Subcutaneous abdominal adipose tissue (tissue), 5 donors: ENCODE data around the gene HOXA10.

ENCODE experiments used
- H3K27ac ChIP-seq: one replicate; pipeline ENCODE4 v1.7.0; 2013; ENCODE audit warnings: low read depth, mild to moderate bottlenecking, inconsistent platforms, low read length, moderate library complexity
- H3K27me3 ChIP-seq, 5 donors: one replicate each; pipeline ENCODE4 v1.7.0; 2013; ENCODE audit warnings: low read length in 5 of 5, inconsistent platforms in 1 of 5; ENCODE audit not compliant: control insufficient read depth in 5 of 5, insufficient read depth in 4 of 5
- H3K36me3 ChIP-seq, 5 donors: one replicate each; pipeline ENCODE4 v1.7.0; 2013; ENCODE audit warnings: low read length in 5 of 5; ENCODE audit not compliant: control insufficient read depth in 5 of 5, insufficient read depth in 5 of 5
- H3K4me1 ChIP-seq, 5 donors: one replicate each; pipeline ENCODE4 v1.7.0; 2013; ENCODE audit warnings: low read length in 5 of 5, mild to moderate bottlenecking in 3 of 5, moderate library complexity in 1 of 5; ENCODE audit not compliant: control insufficient read depth in 5 of 5, insufficient read depth in 5 of 5
- H3K4me3 ChIP-seq, 5 donors: one replicate each; pipeline ENCODE4 v1.7.0; 2013; ENCODE audit warnings: low read length in 5 of 5, low read depth in 1 of 5
- H3K9ac ChIP-seq, 5 donors: one replicate each; pipeline ENCODE4 v1.7.0; 2013; ENCODE audit warnings: low read length in 5 of 5, mild to moderate bottlenecking in 4 of 5, moderate library complexity in 3 of 5
- H3K9me3 ChIP-seq, 5 donors: one replicate each; pipeline ENCODE4 v1.7.0; 2013; ENCODE audit warnings: low read length in 5 of 5; ENCODE audit not compliant: control insufficient read depth in 5 of 5
- donor health status: healthy.
- donor health status: healthy.
- donor health status: healthy.
- donor health status: healthy.
- donor health status: healthy.

Gene HOXA10

GRCh38 chr7:27156916-27157701 lies 17.0 kb downstream of the HOXA10 start:
- peak overlapping the region; percentile 45 to 92 (median 82) for H3K4me3 ChIP-seq

GRCh38 chr7:27156508-27156898 lies 17.6 kb downstream of the HOXA10 start, which contains the start of gene HOXA7:
Gene HOXA7 (minus strand): TSS chr7:27156675. CDS start chr7:27156545, 130 bp downstream.
- peak within 1 kb of the TSS; percentile 26 to 77 (median 62) for H3K9ac ChIP-seq
- no peaks in the 10 kb centered on the region for H3K36me3 ChIP-seq
- H3K27ac ChIP-seq: peak within 1 kb of the TSS; percentile 95
- H3K9me3 ChIP-seq: no peaks in the 10 kb centered on the region
- peaks cover 3 to 65% (median 61%) of the 10 kb centered on the region in 5 donors for H3K4me1 ChIP-seq
- H3K27me3 ChIP-seq: peaks cover 0 to 25% (median 0%) of the 10 kb centered on the region in 5 donors
- H3K4me3 ChIP-seq: peak within 1 kb of the TSS; percentile 75 to 92 (median 82)

More at GRCh38 chr7:27156916-27157701, 17.0 kb downstream of the HOXA10 start:
- Histone ChIP-seq H3K9me3 (no peaks in the 10 kb centered on the region), H3K4me1 (peaks cover 2 to 64% (median 61%) of the 10 kb centered on the region in 5 donors), H3K27me3 (peaks cover 0 to 21% (median 0%) of the 10 kb centered on the region in 5 donors), H3K27ac (no peak overlapping the region), H3K36me3 (no peaks in the 10 kb centered on the region), H3K9ac (peak overlapping the region in 3 of 5 donors; percentile 21 to 41 (median 27))

- peak overlapping the region; percentile 75 to 92 (median 82) for H3K4me3 ChIP-seq
- H3K9me3 ChIP-seq: no peaks in the 10 kb centered on the region
- peak overlapping the region; percentile 23 to 77 (median 62) for H3K9ac ChIP-seq
- H3K36me3 ChIP-seq: no peaks in the 10 kb centered on the region
- peaks cover 0 to 27% (median 0%) of the 10 kb centered on the region in 5 donors for H3K27me3 ChIP-seq
- peak overlapping the region; percentile 95 for H3K27ac ChIP-seq
- H3K4me1 ChIP-seq: peaks cover 4 to 67% (median 63%) of the 10 kb centered on the region in 5 donors
These were observed 18.2 kb downstream of the HOXA10 start for GRCh38 chr7:27155816-27156507.

- Histone ChIP-seq H3K4me1 (peaks cover 4 to 65% (median 63%) of the 10 kb centered on the region in 5 donors), H3K36me3 (no peaks in the 10 kb centered on the region), H3K9me3 (no peaks in the 10 kb centered on the region), H3K27me3 (peaks cover 0 to 27% (median 0%) of the 10 kb centered on the region in 5 donors), H3K9ac (peak overlapping the region in 3 of 5 donors; percentile 10 to 77 (median 72)), H3K27ac (peak overlapping the region; percentile 95), H3K4me3 (peak overlapping the region; percentile 75 to 92 (median 82))
These were observed 19.0 kb downstream of the HOXA10 start for GRCh38 chr7:27154901-27155815.

- H3K27ac ChIP-seq: peak overlapping the region; percentile 95
- no peaks in the 10 kb centered on the region for H3K36me3 ChIP-seq
- H3K4me3 ChIP-seq: peak overlapping the region in 1 of 5 donors; percentile 92
- no peak overlapping the region for H3K9ac ChIP-seq
- H3K27me3 ChIP-seq: peaks cover 0 to 26% (median 0%) of the 10 kb centered on the region in 5 donors
- H3K9me3 ChIP-seq: no peaks in the 10 kb centered on the region
- peaks cover 4 to 68% (median 66%) of the 10 kb centered on the region in 5 donors for H3K4me1 ChIP-seq
These were observed 19.8 kb downstream of the HOXA10 start for GRCh38 chr7:27154369-27154768.

GRCh38 chr7:27153526-27153925 lies 20.6 kb downstream of the HOXA10 start:
- H3K36me3 ChIP-seq: no peaks in the 10 kb centered on the region
- H3K27me3 ChIP-seq: peaks cover 0 to 22% (median 0%) of the 10 kb centered on the region in 5 donors
- H3K9ac ChIP-seq: no peak overlapping the region
- peak overlapping the region; percentile 95 for H3K27ac ChIP-seq
- H3K4me3 ChIP-seq: no peak overlapping the region
- peaks cover 8 to 76% (median 74%) of the 10 kb centered on the region in 5 donors for H3K4me1 ChIP-seq
- H3K9me3 ChIP-seq: no peaks in the 10 kb centered on the region

- H3K27ac ChIP-seq: peak overlapping the region; percentile 95
- H3K4me1 ChIP-seq: peaks cover 10 to 82% (median 80%) of the 10 kb centered on the region in 5 donors
- H3K4me3 ChIP-seq: peak overlapping the region; percentile 77 to 95 (median 90)
- H3K27me3 ChIP-seq: peaks cover 0 to 23% (median 0%) of the 10 kb centered on the region in 5 donors
- no peaks in the 10 kb centered on the region for H3K36me3 ChIP-seq
- H3K9me3 ChIP-seq: no peaks in the 10 kb centered on the region
- peak overlapping the region in 4 of 5 donors; percentile 20 to 95 (median 78) for H3K9ac ChIP-seq
These were observed 21.2 kb downstream of the HOXA10 start for GRCh38 chr7:27152816-27153442.

GRCh38 chr7:27151931-27152815 lies 21.9 kb downstream of the HOXA10 start, which contains the start of gene HOXA3:
Gene HOXA3 (minus strand): TSS chr7:27152583. CDS start chr7:27110640, 41,943 bp downstream.
- Histone ChIP-seq H3K27me3 (peaks cover 0 to 23% (median 0%) of the 10 kb centered on the region in 5 donors), H3K4me1 (peaks cover 10 to 86% (median 84%) of the 10 kb centered on the region in 5 donors), H3K4me3 (peak within 1 kb of the TSS; percentile 77 to 95 (median 90)), H3K36me3 (no peaks in the 10 kb centered on the region), H3K9me3 (no peaks in the 10 kb centered on the region), H3K9ac (peak within 1 kb of the TSS; percentile 65 to 95 (median 86)), H3K27ac (peak within 1 kb of the TSS; percentile 95)
